GM19328 (cell line): ENCODE results near the gene SHOC1.
"Not testable (repeated sequence)": the region's sequence is repeated elsewhere in the genome, so short reads cannot be mapped to it uniquely, and the experiment has no call there.

Experiments
- ATAC-seq: cut with Tn5 transposase; IDR thresholded peaks from one replicate; pipeline ENCODE4 v1.9.1; 2021; ENCODE audit warnings: mild to moderate bottlenecking, moderate library complexity; ENCODE audit not compliant: unreplicated experiment

The SHOC1 gene

DNA sequence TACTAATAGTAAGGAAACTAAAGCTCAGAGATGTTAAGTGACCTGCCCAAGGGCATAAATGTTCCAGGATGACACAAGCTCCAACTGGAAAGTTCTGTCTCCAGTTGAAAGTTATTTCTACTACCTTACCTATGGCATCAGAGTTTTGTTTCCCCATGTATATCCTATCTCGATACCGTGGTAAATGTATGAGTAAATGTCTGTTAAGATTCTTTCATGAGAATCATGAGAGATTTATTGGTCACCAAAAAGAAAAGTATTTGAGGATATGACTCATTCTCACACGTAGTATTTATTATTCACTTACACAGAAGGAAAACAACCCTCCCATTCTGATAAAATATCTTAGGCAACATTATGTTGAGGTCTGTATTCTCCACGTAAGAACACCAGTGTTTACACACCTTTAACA is 11.1 kb upstream of the SHOC1 start:
- no peak for ATAC-seq

DNA sequence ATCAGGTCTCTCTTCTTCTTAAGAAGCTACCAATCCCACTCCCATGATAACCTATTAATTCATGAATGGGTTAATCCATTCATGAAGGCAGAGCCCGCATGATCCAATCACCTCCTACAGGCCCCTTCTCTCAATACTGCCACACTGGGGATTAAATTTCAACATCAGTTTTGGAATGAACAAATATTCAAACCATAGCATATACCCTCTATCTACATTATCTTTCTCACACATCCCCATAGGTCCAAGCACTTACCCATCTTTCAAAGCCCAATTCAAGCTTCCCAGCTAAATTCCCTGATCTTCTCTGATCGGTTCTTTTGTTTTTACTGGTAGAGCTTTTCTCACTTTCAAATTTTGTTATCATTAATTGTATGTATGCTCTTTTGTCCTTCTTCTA is 10.5 kb upstream of the SHOC1 start:
- no peak for ATAC-seq

DNA sequence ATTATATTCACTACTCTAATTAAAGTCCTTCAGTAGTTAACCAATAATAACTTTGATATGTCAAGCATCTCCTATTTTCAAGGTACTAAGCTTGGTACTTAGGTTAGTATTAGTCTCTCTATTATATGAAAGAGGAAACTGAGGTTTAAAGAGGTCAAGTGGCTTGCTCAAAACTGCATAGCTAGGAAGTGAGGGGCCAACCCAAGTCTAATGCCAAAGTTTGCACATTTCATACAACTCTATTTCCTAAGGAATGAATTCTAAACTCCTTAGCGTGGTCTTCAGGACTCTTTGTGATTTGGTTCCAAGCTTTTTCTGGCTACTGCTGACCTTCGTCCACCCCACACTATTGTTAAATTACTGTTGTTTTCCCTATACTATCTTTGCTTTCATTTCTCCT is 9.9 kb upstream of the SHOC1 start:
- ATAC-seq: no peak

DNA sequence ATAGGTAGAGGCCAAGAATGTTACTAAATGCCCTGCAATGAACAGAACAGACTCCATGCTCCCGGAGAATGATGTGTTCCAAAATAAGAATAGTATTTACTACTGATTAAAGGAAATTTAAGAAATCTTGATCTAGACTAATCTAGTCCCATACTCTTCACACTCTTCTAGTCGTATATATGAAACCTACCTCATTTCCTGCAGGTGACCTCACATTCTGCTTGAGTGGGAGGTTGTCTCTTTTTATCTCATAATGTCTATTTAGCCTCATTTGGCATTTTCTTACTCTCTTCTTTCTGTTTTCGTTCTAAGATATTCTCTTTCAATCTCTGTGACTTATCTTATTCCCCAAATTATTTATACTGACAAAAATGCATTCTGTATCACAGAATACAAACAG is 9.2 kb upstream of the SHOC1 start:
- no peak for ATAC-seq

DNA sequence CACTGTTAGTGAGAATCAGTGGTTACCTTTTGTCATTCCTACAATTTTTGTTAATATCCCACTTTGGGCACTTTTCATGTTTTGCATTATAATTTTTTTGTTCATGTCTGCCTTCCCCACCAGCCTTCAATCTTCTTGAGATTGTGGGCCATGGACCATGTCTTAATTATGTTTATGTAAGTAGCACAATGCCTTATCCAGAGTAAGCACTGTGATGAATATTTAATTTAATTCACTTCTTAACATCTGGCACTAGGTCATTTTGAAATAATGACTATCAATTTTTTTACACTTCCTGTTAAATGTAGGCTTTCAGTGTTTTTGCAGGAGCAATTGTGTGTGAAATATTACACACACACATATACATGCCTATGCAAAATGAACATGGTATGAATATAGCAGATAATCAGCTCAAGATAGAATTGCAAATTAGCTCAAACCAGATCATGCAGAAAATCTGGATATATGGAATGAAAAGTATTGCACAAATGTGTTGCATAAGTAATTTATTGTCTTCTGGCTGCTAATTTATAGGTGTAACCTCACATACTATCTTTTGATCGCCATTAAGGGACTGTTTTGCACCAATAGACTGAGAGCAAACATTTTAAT is 5.3 kb upstream of the SHOC1 start:
- ATAC-seq: no peak

DNA sequence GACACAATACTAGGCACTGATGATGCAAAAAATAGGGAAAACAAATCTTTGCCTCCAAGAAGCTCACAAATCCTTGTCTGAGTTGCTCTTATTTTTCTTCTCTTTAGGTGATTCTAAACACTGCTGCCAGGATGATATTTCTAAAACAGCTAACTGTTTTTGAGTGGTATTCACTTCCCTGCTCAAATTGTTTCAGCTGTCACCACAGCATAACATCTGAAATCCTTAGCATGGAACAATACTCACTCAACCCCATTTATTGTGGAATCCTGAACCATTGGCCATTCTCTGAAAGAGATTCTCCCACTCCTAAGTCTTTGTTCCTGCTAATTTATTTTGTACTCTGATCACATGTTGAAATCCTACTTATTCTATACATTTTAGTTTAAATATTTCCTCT is 4.8 kb upstream of the SHOC1 start:
- ATAC-seq: no peak

DNA sequence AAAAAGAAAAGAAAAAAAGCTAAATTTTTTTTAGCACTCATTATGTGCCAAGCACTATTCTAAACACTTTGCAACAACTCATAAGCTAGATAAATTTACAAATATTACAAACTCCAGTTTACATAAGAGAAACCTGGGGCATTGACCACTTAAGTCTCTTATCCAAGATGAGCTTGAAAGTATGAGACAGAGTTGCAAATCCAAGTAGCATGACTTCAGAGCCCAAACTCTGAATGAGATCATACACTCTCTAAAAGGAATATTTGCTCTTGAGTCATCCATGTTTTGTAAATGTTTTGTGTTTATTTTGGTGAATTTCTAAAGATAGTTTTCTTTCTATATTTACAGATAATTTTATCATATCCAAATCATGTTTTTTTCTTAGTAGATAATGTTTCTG is 4.0 kb upstream of the SHOC1 start:
- ATAC-seq: no peak

DNA sequence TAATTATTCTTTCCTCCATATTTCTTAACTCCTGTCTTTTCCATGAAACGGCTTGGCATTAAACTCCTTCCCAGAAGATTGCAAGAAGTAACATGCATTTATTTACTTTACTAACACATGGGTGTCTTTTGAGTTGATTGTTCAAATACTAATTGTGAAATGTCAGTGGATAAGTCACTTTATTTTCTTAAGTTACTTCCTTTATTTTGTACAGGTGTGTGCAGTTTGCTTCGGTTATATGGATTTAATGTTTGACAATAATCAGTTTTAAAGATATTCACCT is 761 bp upstream of the SHOC1 start:
- no peak for ATAC-seq

DNA sequence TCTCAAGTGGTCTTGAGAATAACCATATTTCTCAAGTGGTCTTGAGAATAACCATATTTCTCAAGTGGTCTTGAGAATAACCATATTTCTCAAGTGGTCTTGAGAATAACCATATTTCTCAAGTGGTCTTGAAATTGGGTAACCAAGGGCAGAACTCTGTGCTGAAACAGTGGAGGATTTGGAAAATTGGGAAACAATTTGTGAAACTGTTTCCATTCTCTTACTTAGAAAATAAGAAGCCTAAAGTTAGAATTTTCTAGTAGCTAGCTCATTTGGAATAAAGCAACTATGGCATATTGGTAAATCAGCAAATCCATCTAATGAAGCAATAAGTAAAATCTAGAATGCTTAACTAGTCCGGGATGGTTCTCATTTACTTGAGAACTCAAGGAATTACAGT is 2.9 kb downstream of the SHOC1 start:
- not testable (repeated sequence) for ATAC-seq

DNA sequence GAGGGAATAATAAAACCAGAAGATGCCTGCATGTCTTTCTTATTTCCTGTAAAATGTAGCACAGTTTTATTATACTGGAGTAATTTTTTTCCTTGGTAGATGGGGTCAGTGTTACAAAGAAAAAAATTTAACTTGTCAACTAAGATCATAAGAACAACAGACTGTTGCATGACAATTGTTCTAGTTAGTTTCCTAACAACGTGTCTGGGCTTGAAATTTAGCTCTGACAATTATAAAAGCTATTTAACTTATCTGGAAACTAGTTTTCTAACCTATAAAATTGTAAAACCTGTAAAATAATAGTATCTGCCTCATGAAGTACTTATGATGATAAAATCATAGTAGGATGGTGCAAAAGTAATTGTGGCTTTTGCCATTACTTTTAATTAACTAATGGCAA is 4.9 kb downstream of the SHOC1 start:
- no peak for ATAC-seq

DNA sequence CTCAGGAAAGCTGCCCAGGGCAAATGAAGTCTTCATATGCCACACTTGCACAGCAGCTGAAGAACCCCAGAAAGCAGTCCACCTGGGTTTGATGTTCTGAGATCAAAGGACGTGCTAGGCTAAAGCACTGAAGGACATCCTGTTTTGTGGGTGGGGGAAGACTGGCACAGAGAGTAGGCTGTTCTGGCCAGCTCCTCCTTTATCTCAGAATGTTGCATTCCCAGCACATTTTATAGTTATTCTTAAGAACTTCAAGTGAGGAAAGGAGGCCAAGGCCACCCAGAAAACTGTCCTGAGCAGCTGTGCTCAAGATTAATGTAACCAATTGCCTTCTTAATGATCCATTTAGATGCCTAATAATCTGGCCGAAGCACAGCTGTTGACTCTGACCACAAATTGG is 10.9 kb downstream of the SHOC1 start:
- ATAC-seq: no peak

DNA sequence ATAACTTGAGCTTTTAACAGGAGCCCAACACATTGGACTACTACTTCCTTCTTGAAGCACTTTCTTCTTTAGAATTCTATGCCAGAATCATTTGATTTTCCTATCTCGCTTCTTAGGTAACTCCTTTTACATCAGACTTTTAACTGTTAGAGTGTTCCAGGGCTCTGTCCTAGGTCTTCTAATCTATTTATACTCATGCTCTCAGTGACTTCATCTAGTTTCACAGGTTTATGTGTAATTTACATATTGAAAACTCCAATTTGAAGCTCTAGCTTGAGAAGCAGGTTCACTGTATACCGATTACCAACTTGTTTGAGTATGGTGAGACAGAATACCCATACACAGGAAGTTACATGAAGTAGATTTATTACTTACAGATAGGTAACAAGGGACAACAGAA is 11.3 kb downstream of the SHOC1 start:
- no peak for ATAC-seq

DNA sequence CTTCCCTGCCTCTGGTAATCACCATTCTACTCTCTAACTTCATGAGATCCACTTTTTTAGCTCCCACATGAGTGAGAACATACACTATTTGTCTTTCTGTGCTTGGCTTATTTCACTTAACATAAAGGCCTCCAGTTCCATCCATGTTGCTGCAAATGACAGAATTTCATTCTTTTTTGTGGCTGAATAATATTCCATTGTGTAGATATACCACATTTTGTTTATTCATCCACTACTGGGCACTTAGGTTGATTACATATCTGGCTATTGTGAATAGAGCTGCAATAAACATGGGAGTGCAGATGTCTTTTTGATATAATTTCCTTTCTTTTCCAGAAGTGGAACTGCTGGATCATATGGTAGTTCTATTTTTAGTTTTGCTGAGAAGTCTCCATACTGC is 28.7 kb downstream of the SHOC1 start:
- no peak for ATAC-seq

DNA sequence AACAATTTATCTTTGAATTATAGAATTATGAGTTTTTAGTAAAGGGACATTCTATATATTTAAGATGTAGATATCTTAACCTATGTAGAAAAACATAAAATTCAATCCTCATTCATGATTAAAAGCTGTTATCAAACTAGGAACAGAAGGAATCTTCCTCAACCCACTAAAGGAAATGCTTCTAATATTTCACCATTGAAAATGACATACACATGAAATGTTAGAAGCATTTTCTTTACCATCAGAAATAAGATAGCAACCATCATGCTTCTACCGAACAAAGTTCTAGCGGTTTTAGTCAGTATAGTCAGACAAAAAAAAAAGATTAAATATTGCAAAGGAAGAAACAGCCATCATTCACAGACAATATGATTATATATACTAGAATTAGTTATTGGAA is 32.2 kb downstream of the SHOC1 start:
- no peak for ATAC-seq

DNA sequence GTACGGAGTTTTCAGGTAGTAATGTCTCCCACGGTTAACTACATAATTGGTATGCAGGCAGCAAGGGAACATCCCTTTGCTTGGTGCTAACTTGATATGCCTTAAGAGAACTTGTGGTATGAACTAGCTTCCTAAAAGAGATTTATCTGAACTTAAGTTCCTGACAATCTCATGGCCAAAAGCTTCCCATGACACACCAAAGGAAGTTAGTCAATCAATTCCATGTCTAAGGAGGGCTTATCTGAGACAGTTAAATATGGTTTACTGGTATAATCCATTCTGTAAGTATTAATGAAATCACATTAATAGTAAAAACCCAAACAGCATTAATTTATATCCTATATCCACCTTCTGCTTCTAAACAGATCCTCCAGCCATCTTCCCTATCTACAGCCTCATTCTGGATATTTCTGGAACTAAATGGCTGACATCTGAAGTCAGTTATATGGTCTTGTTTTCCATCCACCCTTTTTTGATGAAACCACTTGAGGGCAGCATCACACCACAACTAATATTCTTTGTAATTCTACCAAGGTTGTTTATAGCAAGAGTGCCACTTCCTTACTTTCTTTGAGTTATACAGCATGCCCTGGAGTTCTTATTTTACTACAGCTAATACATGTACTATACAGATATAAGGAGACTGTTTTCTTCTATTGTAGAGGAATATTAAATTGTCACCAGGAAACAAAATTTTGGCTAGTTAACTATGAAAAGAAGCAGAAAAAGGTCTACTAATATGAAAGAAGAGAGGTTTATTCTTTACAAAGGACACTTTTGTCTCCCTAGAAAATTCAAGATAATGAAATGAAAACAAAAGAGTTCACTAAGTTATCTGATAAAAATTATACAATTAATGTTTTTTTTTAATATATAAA is 34.7 kb downstream of the SHOC1 start:
- no peak for ATAC-seq

DNA sequence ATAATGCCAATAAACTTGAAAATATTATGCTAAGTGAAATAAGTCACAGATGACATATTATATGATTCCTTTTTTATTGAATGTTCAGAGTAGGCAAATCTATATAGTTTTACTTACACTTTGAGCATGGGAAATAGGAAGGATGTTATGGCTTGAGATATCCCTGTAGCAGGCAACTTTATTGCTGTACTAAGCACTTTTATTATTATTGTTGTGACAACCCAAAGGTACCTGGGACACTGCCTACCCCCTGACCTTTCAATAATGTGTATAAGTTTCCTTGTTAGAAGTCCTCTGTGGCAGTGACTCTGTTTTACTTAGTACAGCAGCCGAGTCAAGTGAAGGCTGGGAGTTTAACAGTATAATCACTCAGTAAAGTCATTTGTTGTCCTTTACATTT is 39.9 kb downstream of the SHOC1 start:
- no peak for ATAC-seq

DNA sequence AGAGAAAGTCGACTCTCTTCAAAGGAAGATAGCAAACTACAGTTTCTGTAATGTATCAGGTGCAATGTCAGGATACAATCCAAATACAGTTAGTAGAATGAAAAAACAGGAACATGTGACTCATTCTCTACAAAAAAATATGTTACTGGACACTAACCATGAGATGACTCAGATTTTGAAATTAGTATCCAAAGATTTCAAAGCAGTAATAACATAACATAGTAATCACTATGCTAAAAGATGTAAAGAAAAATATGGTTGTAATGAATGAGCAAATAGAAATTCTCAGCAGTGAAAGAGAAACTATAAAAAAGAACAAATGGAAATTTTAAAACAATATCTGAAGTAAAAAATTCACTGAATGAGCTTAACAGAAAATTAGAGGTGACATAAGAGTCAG is 42.3 kb downstream of the SHOC1 start:
- ATAC-seq: no peak
